Spinal cord (tissue), 10 donors: ENCODE measurements around the gene PPFIA2. TPM values are rescaled to one million over a fixed set of nuclear protein-coding genes. Genes with fewer than 3 reads are reported as not detected.

Experiments
- DNase-seq, 6 donors: peaks; one replicate each; pipeline versions ENCODE4 v3.0.0 to v3.0.0-alpha.2; 2013 to 2015; ENCODE audit warnings: low spot score in 6 of 6, low read depth in 4 of 6
- H3K27ac ChIP-seq: one replicate; pipeline ENCODE4 v1.5.1; 2013; ENCODE audit warnings: low read depth, low read length, control low read depth
- H3K27me3 ChIP-seq: one replicate; pipeline ENCODE4 v1.6.1; 2013; ENCODE audit warnings: low read length; ENCODE audit not compliant: control insufficient read depth, insufficient read depth
- H3K36me3 ChIP-seq: one replicate; pipeline ENCODE4 v1.6.1; 2013; ENCODE audit warnings: low read length; ENCODE audit not compliant: control insufficient read depth, insufficient read depth
- H3K4me1 ChIP-seq: one replicate; pipeline ENCODE4 v1.6.1; 2013; ENCODE audit warnings: low read length; ENCODE audit not compliant: control insufficient read depth, insufficient read depth
- H3K4me3 ChIP-seq: one replicate; pipeline ENCODE4 v1.5.1; 2013; ENCODE audit warnings: low read depth, low read length, control low read depth
- H3K9me3 ChIP-seq: one replicate; pipeline ENCODE4 v1.6.1; 2013; ENCODE audit warnings: low read length; ENCODE audit not compliant: control insufficient read depth, insufficient read depth
- WGBS: methylation state at CpG from one replicate; pipeline ENCODE4 v1.1.5; 2013; ENCODE audit warnings: missing lambda C conversion rate; ENCODE audit not compliant: insufficient coverage; 5-methylcytosine and 5-hydroxymethylcytosine counted together
- polyA plus RNA-seq, 2 donors: library from polyadenylated mRNA; unstranded; fragments of 120-200 nt; gene quantifications; one replicate each; pipeline ENCODE4 v1.2.1, GENCODE V29; 2013; ENCODE audit not compliant: insufficient read length in 2 of 2
- total RNA-seq, 2 donors: library from RNA; depleted of rRNA in 1 of 2; stranded (reverse); fragments of 120-200 nt in 1 of 2; fragments of >200 nt in 1 of 2; gene quantifications; one replicate each; pipeline versions ENCODE4 v1.2.3 to v1.2.4, GENCODE V29; 2013 to 2014
- donor health status: healthy.

Gene PPFIA2
- total and polyA plus RNA-seq, 4 donors: 24.5 to 75.3 (median 40.6) TPM

- Histone ChIP-seq H3K27me3 (no peaks in the 10 kb centered on the region), H3K27ac (no peak overlapping the region), H3K9me3 (no peaks in the 10 kb centered on the region), H3K4me3 (no peak overlapping the region), H3K36me3 (no peaks in the 10 kb centered on the region), H3K4me1 (no peaks in the 10 kb centered on the region)
- 88% methylated on average over 7 of the region's 7 CpGs for WGBS
- no peak for DNase-seq
Observed at GRCh38 chr12:81255456-81255855, 503.7 kb downstream of the PPFIA2 start.

DNA sequence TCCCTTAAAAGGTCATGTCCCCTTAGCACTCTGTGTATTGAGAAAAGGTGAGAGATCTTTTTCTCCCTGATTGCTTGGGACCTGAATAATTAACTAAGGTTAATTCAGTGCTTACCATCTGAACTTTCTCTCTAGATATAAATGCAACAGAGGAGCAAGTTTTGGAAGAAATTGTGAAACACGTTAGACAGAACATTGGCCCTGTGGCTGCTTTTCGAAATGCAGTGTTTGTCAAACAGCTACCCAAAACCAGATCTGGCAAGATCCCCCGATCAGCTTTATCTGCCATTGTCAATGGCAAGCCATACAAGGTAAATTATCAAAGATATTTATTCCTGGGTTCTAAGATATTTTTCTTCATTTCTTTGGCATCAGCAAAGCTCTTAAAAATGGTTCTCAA lies 505.8 kb downstream of the PPFIA2 start:
- H3K27ac ChIP-seq: no peak overlapping the region
- DNase-seq: peak in 1 of 6 donors; percentile 43
- no peaks in the 10 kb centered on the region for H3K36me3 ChIP-seq
- no peaks in the 10 kb centered on the region for H3K9me3 ChIP-seq
- no peak overlapping the region for H3K4me3 ChIP-seq
- WGBS: 87% methylated on average over 2 of the region's 3 CpGs
- no peaks in the 10 kb centered on the region for H3K27me3 ChIP-seq
- no peaks in the 10 kb centered on the region for H3K4me1 ChIP-seq

DNA sequence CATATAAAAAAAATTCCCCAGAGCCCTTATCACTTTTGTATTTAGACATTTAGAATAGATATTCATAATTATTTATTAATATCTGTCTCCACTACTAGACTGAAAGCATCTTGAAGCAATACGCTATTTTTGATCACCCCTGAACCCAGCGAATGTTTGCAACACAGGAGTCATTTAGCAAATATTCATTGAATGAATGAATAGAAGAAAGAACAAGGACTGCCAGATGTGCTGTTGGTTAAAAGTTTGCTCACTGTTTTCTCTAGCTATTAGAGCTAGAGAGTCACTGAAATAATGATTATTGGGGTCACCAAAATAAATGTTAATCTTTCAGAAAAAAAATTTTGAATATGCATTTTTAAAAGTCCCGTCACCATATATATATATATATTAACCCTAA lies 506.9 kb downstream of the PPFIA2 start:
- Histone ChIP-seq H3K27me3 (no peaks in the 10 kb centered on the region), H3K9me3 (no peaks in the 10 kb centered on the region), H3K4me1 (no peaks in the 10 kb centered on the region), H3K4me3 (no peak overlapping the region), H3K27ac (no peak overlapping the region), H3K36me3 (no peaks in the 10 kb centered on the region)
- no CpG with 5 or more reads among the region's 3 CpGs for WGBS
- no peak for DNase-seq

- Histone ChIP-seq H3K27ac (no peak overlapping the region), H3K27me3 (no peaks in the 10 kb centered on the region), H3K9me3 (no peaks in the 10 kb centered on the region), H3K4me3 (no peak overlapping the region), H3K36me3 (no peaks in the 10 kb centered on the region), H3K4me1 (peaks cover 8% of the 10 kb centered on the region)
- WGBS: no CpG with 5 or more reads among the region's 2 CpGs
- DNase-seq: peak in 1 of 6 donors; percentile 65
Observed at GRCh38 chr12:81249976-81250375, 509.2 kb downstream of the PPFIA2 start.

DNA sequence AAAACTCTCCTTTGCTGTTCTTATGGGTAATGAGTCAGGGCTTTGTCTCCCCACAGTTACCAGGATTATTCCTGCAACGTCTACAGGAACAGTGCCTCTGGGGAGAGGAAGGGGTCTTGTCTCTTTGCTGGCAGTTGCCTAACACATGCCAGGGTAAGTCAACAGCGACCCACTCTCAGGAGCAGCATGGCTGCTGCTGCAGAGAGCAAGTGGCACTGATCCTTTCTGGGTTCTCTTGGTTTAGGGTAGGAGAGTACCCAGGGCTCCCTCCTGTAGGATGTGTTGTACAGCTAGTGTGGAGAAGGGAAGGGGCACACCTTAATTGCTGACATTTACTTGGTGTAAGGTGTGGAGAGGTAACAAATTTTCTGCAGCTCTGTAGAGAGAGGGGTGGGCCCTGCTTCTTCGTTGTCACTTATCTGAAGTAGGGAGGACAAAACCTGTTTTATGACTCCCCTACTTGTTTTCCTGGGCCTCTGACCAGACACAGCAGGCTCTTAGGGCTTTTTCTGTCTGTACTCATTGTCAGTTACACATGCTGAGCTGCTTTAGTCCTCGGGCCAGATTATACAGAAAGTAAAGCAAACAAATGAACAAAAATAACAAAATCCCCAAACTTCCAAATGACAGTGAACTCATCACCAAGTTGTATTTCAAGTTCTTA lies 513.1 kb downstream of the PPFIA2 start:
- Histone ChIP-seq H3K4me3 (no peak overlapping the region), H3K4me1 (peaks cover 8% of the 10 kb centered on the region), H3K27me3 (no peaks in the 10 kb centered on the region), H3K9me3 (no peaks in the 10 kb centered on the region), H3K36me3 (no peaks in the 10 kb centered on the region), H3K27ac (peak overlapping the region; percentile 68)
- DNase-seq: peak in 2 of 6 donors; percentile 14 to 75
- 20% methylated on average over 2 of the region's 4 CpGs for WGBS

DNA sequence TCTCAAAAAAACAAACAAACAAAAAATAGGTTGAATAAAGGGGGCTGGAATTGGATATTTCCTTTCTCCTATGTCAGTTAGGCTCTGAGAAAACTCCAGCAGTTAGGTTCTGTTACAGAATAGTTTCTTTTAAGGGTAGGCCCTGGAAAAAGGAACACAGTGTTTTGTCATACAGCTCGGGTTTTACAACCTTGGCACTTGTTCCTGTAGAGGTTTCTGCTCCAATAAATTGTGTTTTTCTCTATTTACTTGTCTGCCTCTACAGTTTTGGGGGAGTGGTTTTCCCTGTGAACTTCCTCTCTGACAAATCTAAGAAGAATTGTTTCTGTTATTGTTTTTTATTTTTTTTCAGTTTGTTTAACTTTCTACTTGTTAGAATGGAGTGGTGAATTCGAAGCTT lies 513.7 kb downstream of the PPFIA2 start:
- Histone ChIP-seq H3K36me3 (no peaks in the 10 kb centered on the region), H3K27me3 (no peaks in the 10 kb centered on the region), H3K4me1 (peaks cover 8% of the 10 kb centered on the region), H3K9me3 (no peaks in the 10 kb centered on the region), H3K4me3 (no peak overlapping the region), H3K27ac (peak overlapping the region; percentile 68)
- WGBS: 0% methylated on average over 1 of the region's 2 CpGs
- DNase-seq: peak in 2 of 6 donors; percentile 16 to 52

- H3K27ac ChIP-seq: no peak overlapping the region
Observed at GRCh38 chr12:81231574-81232368, 527.4 kb downstream of the PPFIA2 start.

DNA sequence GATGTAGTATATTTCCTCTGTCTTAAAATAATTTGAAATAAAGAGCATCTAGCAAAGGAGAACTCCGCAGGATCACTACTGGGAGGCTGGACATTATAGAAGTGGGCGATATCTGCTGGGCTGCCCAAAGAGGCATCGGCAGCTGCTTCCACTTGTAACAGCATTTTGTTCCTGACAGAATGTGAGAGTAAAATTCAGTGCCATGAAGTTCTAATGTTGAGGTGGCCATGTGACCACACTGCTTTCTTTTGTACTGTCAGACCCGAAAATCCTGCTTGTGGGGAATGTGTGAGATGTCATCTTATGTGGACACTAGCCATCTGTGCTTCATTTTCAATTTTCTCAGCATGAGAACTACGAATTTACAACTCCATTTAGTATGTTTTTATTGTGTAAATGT lies 529.4 kb downstream of the PPFIA2 start:
- 51% methylated on average over 2 of the region's 5 CpGs for WGBS
- Histone ChIP-seq H3K4me1 (no peaks in the 10 kb centered on the region), H3K27me3 (no peaks in the 10 kb centered on the region), H3K4me3 (no peak overlapping the region), H3K36me3 (no peaks in the 10 kb centered on the region), H3K27ac (no peak overlapping the region), H3K9me3 (no peaks in the 10 kb centered on the region)
- peak in 2 of 6 donors; percentile 22 to 46 for DNase-seq

More at GRCh38 chr12:81231574-81232368, 527.4 kb downstream of the PPFIA2 start:
- no peaks in the 10 kb centered on the region for H3K36me3 ChIP-seq
- no peak for DNase-seq
- H3K4me1 ChIP-seq: no peaks in the 10 kb centered on the region
- no CpG with 5 or more reads among the region's 3 CpGs for WGBS
- no peak overlapping the region for H3K4me3 ChIP-seq
- no peaks in the 10 kb centered on the region for H3K9me3 ChIP-seq
- H3K27me3 ChIP-seq: no peaks in the 10 kb centered on the region

GRCh38 chr12:81224626-81225025 lies 534.5 kb downstream of the PPFIA2 start:
- H3K4me1 ChIP-seq: no peaks in the 10 kb centered on the region
- no peaks in the 10 kb centered on the region for H3K36me3 ChIP-seq
- H3K9me3 ChIP-seq: no peaks in the 10 kb centered on the region
- WGBS: no CpG with 5 or more reads among the region's 6 CpGs
- H3K27me3 ChIP-seq: no peaks in the 10 kb centered on the region
- H3K27ac ChIP-seq: no peak overlapping the region
- DNase-seq: no peak
- no peak overlapping the region for H3K4me3 ChIP-seq
